HEK293 (cell line): ENCODE results near the gene METTL15.

Experiments used
- CTCF ChIA-PET: fragments of 350-600 bp; formaldehyde crosslinking; extraction: SDS; loops from one replicate; lab custom pipeline; 2021; ENCODE audit warnings: antibody characterized with exemption; lab: Yijun Ruan, JAX
- POLR2A ChIA-PET: fragments of 300-600 bp; formaldehyde crosslinking; extraction: SDS; loops from one replicate; lab custom pipeline; 2020; ENCODE audit warnings: antibody characterized with exemption, inconsistent platforms; lab: Yijun Ruan, JAX
- H3K27ac ChIP-seq: fragments of 200-500 bp; sonication (Bioruptor generic); 2 replicates; pipeline ENCODE4 v1.5.1; 2014; ENCODE audit warnings: low read depth, low read length, control low read depth, inconsistent platforms; ENCODE audit errors: extremely low read depth
- H3K36me3 ChIP-seq, 2 experiments: fragments of 200-500 bp in 1 of 2; sonication (Bioruptor generic) in 1 of 2; 1 replicate in 1 of 2; 2 replicates in 1 of 2; pipeline ENCODE4 v1.5.1; 2014 to 2017; ENCODE audit warnings: inconsistent platforms in 2 of 2, low read length in 2 of 2; ENCODE audit not compliant: control insufficient read depth in 2 of 2, insufficient read depth in 1 of 2
- H3K4me1 ChIP-seq: fragments of 200-500 bp; sonication (Bioruptor generic); 2 replicates; pipeline ENCODE4 v1.5.1; 2014; ENCODE audit warnings: mild to moderate bottlenecking, low read length, inconsistent platforms; ENCODE audit not compliant: control insufficient read depth, insufficient read depth
- H3K4me3 ChIP-seq: 2 replicates; pipeline ENCODE4 v1.5.1; 2011; ENCODE audit warnings: low read depth, mild to moderate bottlenecking, control low read depth, low read length, moderate library complexity
- H3K9me3 ChIP-seq: fragments of 200-500 bp; sonication (Bioruptor generic); 2 replicates; pipeline ENCODE4 v1.5.1; 2014; ENCODE audit warnings: low read depth, low read length, inconsistent platforms; ENCODE audit not compliant: control insufficient read depth, insufficient read depth
- GFI1B ChIP-seq: fragments of 450-650 bp; formaldehyde crosslinking; IDR thresholded peaks from 2 replicates; pipeline ENCODE4 v1.5.1; 2016; ENCODE audit warnings: missing biosample characterization, missing genetic modification characterization
- GLIS1 ChIP-seq: fragments of 450-650 bp; formaldehyde crosslinking; IDR thresholded peaks from 2 replicates; pipeline ENCODE4 v1.5.1; 2016; ENCODE audit warnings: missing biosample characterization, missing genetic modification characterization
- HOXC10 ChIP-seq: sonication (generic); formaldehyde crosslinking; IDR thresholded peaks from 2 replicates; pipeline ENCODE4 v1.8.1; 2023; ENCODE audit warnings: mild to moderate bottlenecking, missing genetic modification reagents
- KLF9 ChIP-seq: fragments of 450-650 bp; formaldehyde crosslinking; IDR thresholded peaks from 2 replicates; pipeline ENCODE4 v1.5.1; 2016; ENCODE audit warnings: missing biosample characterization, missing genetic modification characterization, low read depth
- TRIM28 ChIP-seq: IDR thresholded peaks from 2 replicates; pipeline ENCODE4 v1.6.1; 2011; ENCODE audit warnings: low read length, control low read depth, borderline replicate concordance
- ZBTB21 ChIP-seq: fragments of 450-650 bp; formaldehyde crosslinking; IDR thresholded peaks from 2 replicates; pipeline ENCODE4 v1.5.1; 2017; ENCODE audit warnings: missing biosample characterization, missing genetic modification characterization
- ZFP3 ChIP-seq: fragments of 450-650 bp; formaldehyde crosslinking; IDR thresholded peaks from 2 replicates; pipeline ENCODE4 v1.5.1; 2016; ENCODE audit warnings: low read depth, missing biosample characterization, missing genetic modification characterization
- ZNF112 ChIP-seq: fragments of 450-650 bp; formaldehyde crosslinking; IDR thresholded peaks from 2 replicates; pipeline ENCODE4 v1.5.0; 2017; ENCODE audit warnings: missing biosample characterization, missing genetic modification characterization
- ZNF175 ChIP-seq: fragments of 450-650 bp; formaldehyde crosslinking; IDR thresholded peaks from 2 replicates; pipeline ENCODE4 v1.5.1; 2016; ENCODE audit warnings: missing biosample characterization, missing genetic modification characterization
- ZNF214 ChIP-seq: fragments of 450-650 bp; formaldehyde crosslinking; IDR thresholded peaks from 2 replicates; pipeline ENCODE4 v1.5.1; 2017; ENCODE audit warnings: missing biosample characterization, mild to moderate bottlenecking, missing genetic modification characterization, borderline replicate concordance
- ZNF311 ChIP-seq: fragments of 450-650 bp; formaldehyde crosslinking; IDR thresholded peaks from 2 replicates; pipeline ENCODE4 v1.5.1; 2017; ENCODE audit warnings: missing biosample characterization, missing genetic modification characterization, borderline replicate concordance
- ZNF324 ChIP-seq: fragments of 450-650 bp; formaldehyde crosslinking; IDR thresholded peaks from 2 replicates; pipeline ENCODE4 v1.5.1; 2016; ENCODE audit warnings: missing biosample characterization, missing genetic modification characterization
- ZNF350 ChIP-seq: fragments of 450-650 bp; formaldehyde crosslinking; IDR thresholded peaks from 2 replicates; pipeline ENCODE4 v1.5.0; 2017; ENCODE audit warnings: missing biosample characterization, mild to moderate bottlenecking, missing genetic modification characterization
- ZNF416 ChIP-seq: fragments of 450-650 bp; formaldehyde crosslinking; IDR thresholded peaks from 2 replicates; pipeline ENCODE4 v1.5.1; 2016; ENCODE audit warnings: missing biosample characterization, missing genetic modification characterization
- ZNF473 ChIP-seq: fragments of 450-650 bp; formaldehyde crosslinking; IDR thresholded peaks from 2 replicates; pipeline ENCODE4 v1.5.1; 2017; ENCODE audit warnings: missing biosample characterization, missing genetic modification characterization
- ZNF555 ChIP-seq: fragments of 450-650 bp; formaldehyde crosslinking; conservative IDR thresholded peaks from 2 replicates; pipeline ENCODE4 v1.5.1; 2017; ENCODE audit warnings: missing biosample characterization, mild to moderate bottlenecking, missing genetic modification characterization, inconsistent platforms
- ZNF623 ChIP-seq: fragments of 450-650 bp; formaldehyde crosslinking; IDR thresholded peaks from 2 replicates; pipeline ENCODE4 v1.5.1; 2016; ENCODE audit warnings: missing biosample characterization, missing genetic modification characterization
- ZNF776 ChIP-seq: fragments of 450-650 bp; formaldehyde crosslinking; IDR thresholded peaks from 2 replicates; pipeline ENCODE4 v1.5.0; 2017; ENCODE audit warnings: missing biosample characterization, missing genetic modification characterization, borderline replicate concordance
- ZNF843 ChIP-seq: fragments of 450-650 bp; formaldehyde crosslinking; IDR thresholded peaks from 2 replicates; pipeline ENCODE4 v1.5.1; 2016; ENCODE audit warnings: missing biosample characterization, missing genetic modification characterization
- TF ChIP-seq, protein P1 (sequence below): fragments of 450-650 bp; formaldehyde crosslinking; IDR thresholded peaks from 2 replicates; pipeline ENCODE4 v1.5.1; 2016; ENCODE audit warnings: missing biosample characterization, missing genetic modification characterization
- TF ChIP-seq, protein P2 (sequence below): fragments of 450-650 bp; formaldehyde crosslinking; IDR thresholded peaks from 2 replicates; pipeline ENCODE4 v1.5.1; 2016; ENCODE audit warnings: missing biosample characterization, missing genetic modification characterization
- TF ChIP-seq, protein P3 (sequence below): fragments of 450-650 bp; formaldehyde crosslinking; IDR thresholded peaks from 2 replicates; pipeline ENCODE4 v1.5.1; 2016; ENCODE audit warnings: missing biosample characterization, missing genetic modification characterization
- TF ChIP-seq, protein P4 (sequence below): fragments of 450-650 bp; formaldehyde crosslinking; IDR thresholded peaks from 2 replicates; pipeline ENCODE4 v1.5.1; 2017; ENCODE audit warnings: missing biosample characterization, missing genetic modification characterization

Gene METTL15

DNA sequence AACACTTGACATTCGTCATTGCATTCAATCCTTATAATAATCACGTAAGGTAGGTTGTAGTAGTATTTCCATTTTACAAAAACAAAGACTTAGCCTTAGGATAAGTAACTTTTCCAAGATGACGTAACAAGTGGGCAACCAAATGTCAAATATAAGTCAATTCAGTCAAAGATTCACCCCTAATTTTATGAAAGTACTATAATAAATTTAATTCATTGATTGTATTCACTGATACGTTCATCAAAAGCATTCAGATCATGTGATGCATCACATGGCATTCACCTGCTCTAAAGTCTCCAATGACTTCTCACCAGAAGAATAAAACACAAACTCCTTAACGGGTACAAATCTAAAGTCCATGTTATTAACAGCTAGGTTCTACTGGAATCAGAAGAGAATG is 2.3 kb upstream of the METTL15 start:
- ChIA-PET CTCF (interaction anchor here (0.5 kb wide), 1 partner anchor 405 kb away, joined by 4 read pairs; no protein-coding TSS in a partner anchor), POLR2A (interaction anchor here (0.6 to 0.7 kb wide), 2 partner anchors 53 to 303 kb away, joined by 5 to 6 read pairs; no protein-coding TSS in a partner anchor)
- Histone ChIP-seq H3K4me1 (no peaks in the 10 kb centered on the region), H3K9me3 (no peaks in the 10 kb centered on the region), H3K27ac (no peak overlapping the region), H3K4me3 (no peak overlapping the region; the same call in 1 of the 2 replicates), H3K36me3 (no peaks in the 10 kb centered on the region)
- no peak for TF ChIP-seq GLIS1
- TF ChIP-seq, protein P1, sequence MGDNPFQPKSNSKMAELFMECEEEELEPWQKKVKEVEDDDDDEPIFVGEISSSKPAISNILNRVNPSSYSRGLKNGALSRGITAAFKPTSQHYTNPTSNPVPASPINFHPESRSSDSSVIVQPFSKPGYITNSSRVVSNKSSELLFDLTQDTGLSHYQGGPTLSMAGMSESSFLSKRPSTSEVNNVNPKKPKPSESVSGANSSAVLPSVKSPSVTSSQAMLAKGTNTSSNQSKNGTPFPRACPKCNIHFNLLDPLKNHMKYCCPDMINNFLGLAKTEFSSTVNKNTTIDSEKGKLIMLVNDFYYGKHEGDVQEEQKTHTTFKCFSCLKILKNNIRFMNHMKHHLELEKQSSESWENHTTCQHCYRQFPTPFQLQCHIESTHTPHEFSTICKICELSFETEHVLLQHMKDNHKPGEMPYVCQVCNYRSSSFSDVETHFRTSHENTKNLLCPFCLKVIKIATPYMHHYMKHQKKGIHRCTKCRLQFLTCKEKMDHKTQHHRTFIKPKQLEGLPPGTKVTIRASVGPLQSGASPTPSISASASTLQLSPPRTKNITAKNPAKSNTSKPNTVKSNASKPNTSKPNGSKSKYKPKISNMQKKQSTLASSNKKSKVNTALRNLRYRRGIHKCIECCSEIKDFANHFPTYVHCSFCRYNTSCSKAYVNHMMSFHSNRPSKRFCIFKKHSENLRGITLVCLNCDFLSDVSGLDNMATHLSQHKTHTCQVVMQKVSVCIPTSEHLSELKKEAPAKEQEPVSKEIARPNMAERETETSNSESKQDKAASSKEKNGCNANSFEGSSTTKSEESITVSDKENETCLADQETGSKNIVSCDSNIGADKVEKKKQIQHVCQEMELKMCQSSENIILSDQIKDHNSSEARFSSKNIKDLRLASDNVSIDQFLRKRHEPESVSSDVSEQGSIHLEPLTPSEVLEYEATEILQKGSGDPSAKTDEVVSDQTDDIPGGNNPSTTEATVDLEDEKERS (tag by site-specific recombination) = no peak
- TF ChIP-seq ZNF416 = no peak
- TF ChIP-seq ZNF350 (tag by site-specific recombination) = no peak
- TF ChIP-seq, protein P2, sequence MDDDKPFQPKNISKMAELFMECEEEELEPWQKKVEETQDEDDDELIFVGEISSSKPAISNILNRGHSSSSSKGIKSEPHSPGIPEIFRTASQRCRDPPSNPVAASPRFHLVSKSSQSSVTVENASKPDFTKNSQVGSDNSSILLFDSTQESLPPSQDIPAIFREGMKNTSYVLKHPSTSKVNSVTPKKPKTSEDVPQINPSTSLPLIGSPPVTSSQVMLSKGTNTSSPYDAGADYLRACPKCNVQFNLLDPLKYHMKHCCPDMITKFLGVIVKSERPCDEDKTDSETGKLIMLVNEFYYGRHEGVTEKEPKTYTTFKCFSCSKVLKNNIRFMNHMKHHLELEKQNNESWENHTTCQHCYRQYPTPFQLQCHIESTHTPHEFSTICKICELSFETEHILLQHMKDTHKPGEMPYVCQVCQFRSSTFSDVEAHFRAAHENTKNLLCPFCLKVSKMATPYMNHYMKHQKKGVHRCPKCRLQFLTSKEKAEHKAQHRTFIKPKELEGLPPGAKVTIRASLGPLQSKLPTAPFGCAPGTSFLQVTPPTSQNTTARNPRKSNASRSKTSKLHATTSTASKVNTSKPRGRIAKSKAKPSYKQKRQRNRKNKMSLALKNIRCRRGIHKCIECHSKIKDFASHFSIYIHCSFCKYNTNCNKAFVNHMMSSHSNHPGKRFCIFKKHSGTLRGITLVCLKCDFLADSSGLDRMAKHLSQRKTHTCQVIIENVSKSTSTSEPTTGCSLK (tag by site-specific recombination) = no peak
- no peak for TF ChIP-seq GFI1B (tag by site-specific recombination)
- no peak for TF ChIP-seq ZNF555 (tag by site-specific recombination)
- no peak for TF ChIP-seq ZNF843 (tag by site-specific recombination)
- no peak for TF ChIP-seq ZNF776 (tag by site-specific recombination)
- TF ChIP-seq, protein P3, sequence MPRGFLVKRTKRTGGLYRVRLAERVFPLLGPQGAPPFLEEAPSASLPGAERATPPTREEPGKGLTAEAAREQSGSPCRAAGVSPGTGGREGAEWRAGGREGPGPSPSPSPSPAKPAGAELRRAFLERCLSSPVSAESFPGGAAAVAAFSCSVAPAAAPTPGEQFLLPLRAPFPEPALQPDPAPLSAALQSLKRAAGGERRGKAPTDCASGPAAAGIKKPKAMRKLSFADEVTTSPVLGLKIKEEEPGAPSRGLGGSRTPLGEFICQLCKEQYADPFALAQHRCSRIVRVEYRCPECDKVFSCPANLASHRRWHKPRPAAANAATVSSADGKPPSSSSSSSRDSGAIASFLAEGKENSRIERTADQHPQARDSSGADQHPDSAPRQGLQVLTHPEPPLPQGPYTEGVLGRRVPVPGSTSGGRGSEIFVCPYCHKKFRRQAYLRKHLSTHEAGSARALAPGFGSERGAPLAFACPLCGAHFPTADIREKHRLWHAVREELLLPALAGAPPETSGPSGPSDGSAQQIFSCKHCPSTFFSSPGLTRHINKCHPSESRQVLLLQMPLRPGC = no peak
- TF ChIP-seq HOXC10 (CRISPR knock-in tag) = no peak
- TF ChIP-seq ZNF473 (tag by site-specific recombination) = no peak
- TF ChIP-seq ZNF623 = no peak
- no peak for TF ChIP-seq KLF9 (tag by site-specific recombination)
- TF ChIP-seq ZNF214 = no peak
- TF ChIP-seq ZNF112 (tag by site-specific recombination) = no peak
- TF ChIP-seq ZFP3 (tag by site-specific recombination) = no peak
- TF ChIP-seq ZNF324 = no peak
- no peak for TF ChIP-seq TRIM28

DNA sequence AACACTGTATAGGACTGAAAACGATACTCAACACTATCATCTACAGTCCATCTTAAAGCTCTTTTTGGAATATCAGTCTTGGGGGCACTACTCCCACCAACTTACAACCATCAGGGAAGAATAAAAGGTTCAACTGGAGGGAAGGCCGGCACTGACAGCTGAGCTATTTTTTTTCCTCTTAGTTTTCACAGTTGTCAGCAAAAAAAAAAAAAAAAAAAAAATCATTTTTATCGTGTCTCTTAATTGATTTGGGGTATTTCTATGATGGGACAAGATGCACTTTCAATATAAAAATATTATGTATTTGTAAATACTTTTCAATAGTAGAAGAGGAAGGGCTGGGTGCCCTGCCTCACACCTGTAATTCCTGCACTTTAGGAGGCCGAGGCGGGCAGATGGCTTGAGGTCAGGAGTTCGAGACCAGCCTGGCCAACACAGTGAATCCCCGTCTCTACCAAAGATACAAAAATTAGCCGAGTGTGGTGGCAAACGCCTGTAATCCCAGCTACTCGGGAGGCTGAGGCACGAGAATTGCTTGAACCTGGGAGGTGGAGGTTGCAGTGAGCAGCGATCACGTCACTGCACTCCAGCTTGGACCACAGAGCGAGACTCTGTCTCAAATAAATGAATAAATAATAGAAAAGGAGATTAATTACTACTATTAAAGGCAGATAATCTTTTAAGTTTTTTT is 1.7 kb upstream of the METTL15 start:
- H3K4me1 ChIP-seq = no peaks in the 10 kb centered on the region
- TF ChIP-seq ZNF175 (tag by site-specific recombination) (no peak), ZBTB21 (no peak), ZNF311 (tag by site-specific recombination) (no peak), ZNF473 (tag by site-specific recombination) (no peak)
- TF ChIP-seq, protein P4, sequence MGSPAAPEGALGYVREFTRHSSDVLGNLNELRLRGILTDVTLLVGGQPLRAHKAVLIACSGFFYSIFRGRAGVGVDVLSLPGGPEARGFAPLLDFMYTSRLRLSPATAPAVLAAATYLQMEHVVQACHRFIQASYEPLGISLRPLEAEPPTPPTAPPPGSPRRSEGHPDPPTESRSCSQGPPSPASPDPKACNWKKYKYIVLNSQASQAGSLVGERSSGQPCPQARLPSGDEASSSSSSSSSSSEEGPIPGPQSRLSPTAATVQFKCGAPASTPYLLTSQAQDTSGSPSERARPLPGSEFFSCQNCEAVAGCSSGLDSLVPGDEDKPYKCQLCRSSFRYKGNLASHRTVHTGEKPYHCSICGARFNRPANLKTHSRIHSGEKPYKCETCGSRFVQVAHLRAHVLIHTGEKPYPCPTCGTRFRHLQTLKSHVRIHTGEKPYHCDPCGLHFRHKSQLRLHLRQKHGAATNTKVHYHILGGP = no peak
- TF ChIP-seq, all 188 proteins: peak for 0
- CTCF ChIA-PET = interaction anchor here (0.5 to 1.0 kb wide), 2 partner anchors 10 to 405 kb away, joined by 4 read pairs; no protein-coding TSS in a partner anchor
- Histone ChIP-seq H3K27ac (no peak overlapping the region), H3K4me3 (peak overlapping the region; percentile 90), H3K36me3 (no peaks in the 10 kb centered on the region), H3K9me3 (no peaks in the 10 kb centered on the region)
- POLR2A ChIA-PET = interaction anchor here (0.6 to 0.7 kb wide), 2 partner anchors 54 to 302 kb away, joined by 5 to 6 read pairs; no protein-coding TSS in a partner anchor
